Measurements from ENCODE around the gene PRSS12. TPM values are rescaled to one million over a fixed set of nuclear protein-coding genes. Genes with fewer than 3 reads are reported as not detected.

PRSS12 gene
- total RNA-seq, 4 donors from 2014 or later: 0.09 to 0.29 TPM; not detected in 2

- TF ChIP-seq CTCF (IDR thresholded peaks at IDR 0.05 in 4 of 5, conservative IDR thresholded peaks at IDR 0.05 in 1 of 5) (no peak), POLR2A (IDR thresholded peaks at IDR 0.05) (no peak)
- in situ Hi-C loops (cut with MboI; ENCODE audit: low sequenced_read_pairs in 4 of 4): loop anchor here in 2 of 4 donors (25.0 kb wide), 1 partner anchor 398 kb away; the partner anchor contains the start of gene METTL14 (in 2 of the 2)
These were observed 63.0 kb downstream of the PRSS12 start for GRCh38 chr4:118289794-118290193.

GRCh38 chr4:118287711-118288451 lies 64.9 kb downstream of the PRSS12 start:
- DNase-seq (no peak), ATAC-seq (no peak)
- Histone ChIP-seq H3K36me3 (no peaks in the 10 kb centered on the region), H3K9me3 (no peaks in the 10 kb centered on the region), H3K27me3 (no peaks in the 10 kb centered on the region), H3K4me3 (no peak overlapping the region), H3K4me1 (no peaks in the 10 kb centered on the region), H3K27ac (no peak overlapping the region)
- intact Hi-C loops (cut with DNase I; ENCODE audit: low total_unique reads) (no loop called here), in situ Hi-C loops (cut with MboI; ENCODE audit: low sequenced_read_pairs in 4 of 4) (loop anchor here in 2 of 4 donors (25.0 kb wide), 1 partner anchor 399 kb away; the partner anchor contains the start of gene METTL14 (in 2 of the 2))
- no peak for TF ChIP-seq POLR2A (IDR thresholded peaks at IDR 0.05)
- TF ChIP-seq CTCF (IDR thresholded peaks at IDR 0.05 in 4 of 5, conservative IDR thresholded peaks at IDR 0.05 in 1 of 5): no peak

More at GRCh38 chr4:118289794-118290193, 63.0 kb downstream of the PRSS12 start:
- Histone ChIP-seq H3K36me3 (no peaks in the 10 kb centered on the region), H3K4me1 (no peaks in the 10 kb centered on the region), H3K27me3 (no peaks in the 10 kb centered on the region), H3K27ac (no peak overlapping the region), H3K9me3 (no peaks in the 10 kb centered on the region), H3K4me3 (no peak overlapping the region)
- intact Hi-C loops (cut with DNase I; ENCODE audit: low total_unique reads): no loop called here
- DNase-seq: no peak
- no peak for ATAC-seq

GRCh38 chr4:118286685-118287084 lies 66.1 kb downstream of the PRSS12 start:
- H3K9me3 ChIP-seq: no peaks in the 10 kb centered on the region
- H3K27me3 ChIP-seq: no peaks in the 10 kb centered on the region
- H3K4me3 ChIP-seq: no peak overlapping the region
- no peaks in the 10 kb centered on the region for H3K36me3 ChIP-seq
- ATAC-seq: no peak
- no peak for DNase-seq
- intact Hi-C loops (cut with DNase I; ENCODE audit: low total_unique reads) (no loop called here), in situ Hi-C loops (cut with MboI; ENCODE audit: low sequenced_read_pairs in 4 of 4) (loop anchor here in 2 of 4 donors (25.0 kb wide), 1 partner anchor 401 kb away; the partner anchor contains the start of gene METTL14 (in 2 of the 2))
- H3K4me1 ChIP-seq: peaks cover 3 to 6% of the 10 kb centered on the region in 2 donors
- H3K27ac ChIP-seq: no peak overlapping the region
- TF ChIP-seq CTCF (IDR thresholded peaks at IDR 0.05 in 4 of 5, conservative IDR thresholded peaks at IDR 0.05 in 1 of 5): no peak
- TF ChIP-seq POLR2A (IDR thresholded peaks at IDR 0.05): no peak

GRCh38 chr4:118285931-118286330 lies 66.9 kb downstream of the PRSS12 start:
- in situ Hi-C loops (cut with MboI; ENCODE audit: low sequenced_read_pairs in 4 of 4): loop anchor here in 2 of 4 donors (25.0 kb wide), 1 partner anchor 401 kb away; the partner anchor contains the start of gene METTL14 (in 2 of the 2)

More at GRCh38 chr4:118285931-118286330, 66.9 kb downstream of the PRSS12 start:
- intact Hi-C loops (cut with DNase I; ENCODE audit: low total_unique reads): no loop called here
- no peak for ATAC-seq
- Histone ChIP-seq H3K27me3 (no peaks in the 10 kb centered on the region), H3K36me3 (no peaks in the 10 kb centered on the region), H3K4me1 (peaks cover 8 to 13% of the 10 kb centered on the region in 2 donors), H3K9me3 (no peaks in the 10 kb centered on the region), H3K4me3 (no peak overlapping the region), H3K27ac (no peak overlapping the region)
- no peak for DNase-seq
- no peak for TF ChIP-seq POLR2A (IDR thresholded peaks at IDR 0.05)
- TF ChIP-seq CTCF (IDR thresholded peaks at IDR 0.05 in 4 of 5, conservative IDR thresholded peaks at IDR 0.05 in 1 of 5): no peak
